ENCODE results near the gene ESPN. TPM values are rescaled to one million over a fixed set of nuclear protein-coding genes. Genes with fewer than 3 reads are reported as not detected.

Gene ESPN
- total RNA-seq, 4 donors from 2014 or later: 0.33 to 1.0 (median 1.0) TPM; not detected in 1

- Histone ChIP-seq H3K9me3 (no peaks in the 10 kb centered on the region), H3K27me3 (peaks cover 0 to 9% (median 0%) of the 10 kb centered on the region in 4 donors), H3K27ac (replicated peaks in 1 of 4) (peak overlapping the region; percentile 68 to 73 (median 72)), H3K36me3 (no peaks in the 10 kb centered on the region), H3K4me1 (peaks cover 37 to 50% (median 45%) of the 10 kb centered on the region in 4 donors), H3K4me3 (peak overlapping the region; percentile 59 to 70 (median 66))
- no peak for TF ChIP-seq POLR2A (IDR thresholded peaks at IDR 0.05; ENCODE audit: low read depth)
- TF ChIP-seq EP300 (IDR thresholded peaks at IDR 0.05): no peak
- no peak for TF ChIP-seq POLR2AphosphoS5 (IDR thresholded peaks at IDR 0.05)
- TF ChIP-seq CTCF (IDR thresholded peaks at IDR 0.05): no peak
- no peak for DNase-seq (ENCODE audit: extremely low spot score)
- 3% methylated on average over 14 of the region's 21 CpGs for WGBS
- intact Hi-C loops (cut with DNase I): no loop called here
Observed at GRCh38 chr1:6496890-6497214, 72.3 kb downstream of the ESPN start.

GRCh38 chr1:6497215-6497866 is 72.8 kb downstream of the ESPN start:
- Histone ChIP-seq H3K27me3 (peaks cover 0 to 14% (median 0%) of the 10 kb centered on the region in 4 donors), H3K4me1 (peaks cover 37 to 50% (median 46%) of the 10 kb centered on the region in 4 donors), H3K36me3 (no peaks in the 10 kb centered on the region), H3K4me3 (peak overlapping the region; percentile 59 to 70 (median 66)), H3K27ac (replicated peaks in 1 of 4) (peak overlapping the region; percentile 68 to 73 (median 72)), H3K9me3 (no peaks in the 10 kb centered on the region)
- TF ChIP-seq CTCF (IDR thresholded peaks at IDR 0.05) (no peak), POLR2AphosphoS5 (IDR thresholded peaks at IDR 0.05) (no peak), EP300 (IDR thresholded peaks at IDR 0.05) (no peak), POLR2A (IDR thresholded peaks at IDR 0.05; ENCODE audit: low read depth) (no peak)
- intact Hi-C loops (cut with DNase I): no loop called here
- no peak for DNase-seq (ENCODE audit: extremely low spot score)
- WGBS: no CpG with 5 or more reads among the region's 74 CpGs

- Histone ChIP-seq H3K27me3 (peaks cover 0 to 14% (median 0%) of the 10 kb centered on the region in 4 donors), H3K36me3 (no peaks in the 10 kb centered on the region), H3K27ac (replicated peaks in 1 of 4) (peak overlapping the region; percentile 5 to 71 (median 60)), H3K4me3 (peak overlapping the region; percentile 59 to 70 (median 66)), H3K4me1 (peaks cover 37 to 50% (median 47%) of the 10 kb centered on the region in 4 donors), H3K9me3 (no peaks in the 10 kb centered on the region)
- intact Hi-C loops (cut with DNase I): no loop called here
- 52% methylated on average over 11 of the region's 20 CpGs for WGBS
- DNase-seq (ENCODE audit: extremely low spot score): no peak
- TF ChIP-seq POLR2A (IDR thresholded peaks at IDR 0.05; ENCODE audit: low read depth): no peak
- TF ChIP-seq EP300 (IDR thresholded peaks at IDR 0.05): no peak
- TF ChIP-seq POLR2AphosphoS5 (IDR thresholded peaks at IDR 0.05): no peak
- no peak for TF ChIP-seq CTCF (IDR thresholded peaks at IDR 0.05)
Observed at GRCh38 chr1:6497867-6498575, 73.4 kb downstream of the ESPN start.

GRCh38 chr1:6498576-6499111 is 74.1 kb downstream of the ESPN start:
- Histone ChIP-seq H3K4me3 (no peak overlapping the region), H3K27me3 (peaks cover 0 to 14% (median 0%) of the 10 kb centered on the region in 4 donors), H3K27ac (replicated peaks in 1 of 4) (no peak overlapping the region), H3K9me3 (no peaks in the 10 kb centered on the region), H3K4me1 (peaks cover 37 to 50% (median 48%) of the 10 kb centered on the region in 4 donors), H3K36me3 (no peaks in the 10 kb centered on the region)
- TF ChIP-seq POLR2AphosphoS5 (IDR thresholded peaks at IDR 0.05) (no peak), POLR2A (IDR thresholded peaks at IDR 0.05; ENCODE audit: low read depth) (no peak), CTCF (IDR thresholded peaks at IDR 0.05) (no peak), EP300 (IDR thresholded peaks at IDR 0.05) (no peak)
- no peak for DNase-seq (ENCODE audit: extremely low spot score)
- intact Hi-C loops (cut with DNase I): no loop called here
- WGBS: 75% methylated on average over 6 of the region's 13 CpGs
